Upper lobe of left lung (tissue), 6 donors: ENCODE measurements around the gene AMY2A. TPM values are rescaled to one million over a fixed set of nuclear protein-coding genes. Genes with fewer than 3 reads are reported as not detected.
"Not testable (repeated sequence)": the region's sequence is repeated elsewhere in the genome, so short reads cannot be mapped to it uniquely, and the experiment has no call there.

ENCODE experiments used
- ATAC-seq, 2 donors: fragments of 200-7000 bp; cut with Tn5 transposase; one replicate each; pipeline ENCODE4 v1.9.1; 2022; ENCODE audit warnings: mild to moderate bottlenecking in 2 of 2, moderate library complexity in 2 of 2; ENCODE audit not compliant: low FRiP score in 2 of 2
- DNase-seq, 2 donors: peaks; one replicate each; pipeline ENCODE4 v3.0.0-alpha.2; 2019 to 2020
- H3K27ac ChIP-seq, 4 donors: fragments of 200-600 bp; sonication (generic); one replicate each; pipeline ENCODE4 v1.5.1; 2016 to 2019
- H3K27me3 ChIP-seq, 4 donors: fragments of 200-600 bp; sonication (generic); one replicate each; pipeline ENCODE4 v1.5.1; 2017 to 2019
- H3K36me3 ChIP-seq, 4 donors: fragments of 200-600 bp; sonication (generic); one replicate each; pipeline ENCODE4 v1.5.1; 2016 to 2019
- H3K4me1 ChIP-seq, 4 donors: fragments of 200-600 bp; sonication (generic); one replicate each; pipeline ENCODE4 v1.5.1; 2018 to 2019
- H3K4me3 ChIP-seq, 4 donors: fragments of 200-600 bp; sonication (generic); one replicate each; pipeline ENCODE4 v1.5.1; 2017 to 2019; ENCODE audit warnings: mild to moderate bottlenecking in 2 of 4, moderate library complexity in 1 of 4
- H3K9me3 ChIP-seq, 4 donors: fragments of 200-600 bp; sonication (generic); one replicate each; pipeline ENCODE4 v1.5.1; 2018 to 2019
- CTCF ChIP-seq, 6 experiments: fragments of 450-650 bp in 4 of 6; fragments of 200-600 bp in 2 of 6; sonication (generic) in 2 of 6; IDR thresholded peaks; one replicate each; pipeline ENCODE4 v1.5.1; 2016 to 2019; ENCODE audit warnings: antibody characterized with exemption in 6 of 6
- EP300 ChIP-seq, 4 donors: sonication (generic); formaldehyde crosslinking; IDR thresholded peaks; one replicate each; pipeline ENCODE4 v1.5.1; 2017; ENCODE audit warnings: antibody characterized with exemption in 4 of 4, control low read depth in 2 of 4
- POLR2A ChIP-seq, 4 donors: fragments of 450-650 bp; IDR thresholded peaks; one replicate each; pipeline ENCODE4 v1.5.1; 2016 to 2017; ENCODE audit warnings: antibody characterized with exemption in 4 of 4, mild to moderate bottlenecking in 2 of 4
- POLR2AphosphoS5 ChIP-seq, 2 donors: sonication (generic); formaldehyde crosslinking; IDR thresholded peaks; one replicate each; pipeline ENCODE4 v1.5.1; 2017; ENCODE audit warnings: antibody characterized with exemption in 2 of 2
- WGBS, 2 donors: methylation state at CpG; one replicate each; pipeline ENCODE4 v1.1.5; 2017 to 2018; 5-methylcytosine and 5-hydroxymethylcytosine counted together
- total RNA-seq, 6 donors: library from RNA; depleted of rRNA in 4 of 6; stranded (reverse); fragments of >200 nt in 4 of 6; gene quantifications; one replicate each; pipeline versions ENCODE4 v1.1.0 to v1.2.1, GENCODE V29; 2016 to 2021
- donor health status: DM: no; HTN: no; CAD: no; lungs with moderate emphysema.
- donor health status: DM: no; HTN: yes; CAD: no; lungs with severe emphysema.

Gene AMY2A
- 1 to 10 TPM in 1 of 6 donors, under 1 TPM in 2, not detected in 3; 0.29 to 1.8 (median 0.77) TPM for total RNA-seq

GRCh38 chr1:103616994-103617477, at the start of gene AMY2A:
AMY2A (plus strand) TSS chr1:103617427; CDS start chr1:103617441, 14 bp downstream.
- 91% methylated on average over 3 of the region's 3 CpGs for WGBS, 2 donors
- not testable (repeated sequence) for H3K27me3 ChIP-seq, H3K4me3 ChIP-seq, ATAC-seq, H3K9me3 ChIP-seq, H3K36me3 ChIP-seq, DNase-seq, H3K4me1 ChIP-seq, H3K27ac ChIP-seq

GRCh38 chr1:103569493-103569892, 47.7 kb upstream of the AMY2A start:
- Histone ChIP-seq H3K9me3 (no peaks in the 10 kb centered on the region), H3K27me3 (no peaks in the 10 kb centered on the region), H3K27ac (no peak overlapping the region), H3K36me3 (peaks cover 0 to 19% (median 5%) of the 10 kb centered on the region in 4 donors), H3K4me3 (no peak overlapping the region), H3K4me1 (no peaks in the 10 kb centered on the region)
- 96 to 100% methylated on average over 2 to 7 of the region's 7 CpGs for WGBS, 2 donors
- ATAC-seq, result no peak
- TF ChIP-seq CTCF (IDR thresholded peaks at IDR 0.05) (no peak), POLR2AphosphoS5 (IDR thresholded peaks at IDR 0.05) (no peak)
- DNase-seq, result peak in 1 of 2 donors; percentile 14

GRCh38 chr1:103571289-103571688, 45.9 kb upstream of the AMY2A start, which contains the start of gene AMY2B:
AMY2B (plus strand) TSS chr1:103571589; CDS start chr1:103571603, 14 bp downstream.
- not testable (repeated sequence) for H3K27me3 ChIP-seq, DNase-seq, H3K4me1 ChIP-seq, H3K9me3 ChIP-seq, ATAC-seq, H3K27ac ChIP-seq, H3K4me3 ChIP-seq
- peaks cover 0 to 23% (median 5%) of the 10 kb centered on the region in 4 donors for H3K36me3 ChIP-seq
- WGBS, 2 donors, result 88 to 92% methylated on average over 2 of the region's 2 CpGs

GRCh38 chr1:103576065-103576464, 41.2 kb upstream of the AMY2A start:
- H3K27me3 ChIP-seq, result no peaks in the 10 kb centered on the region
- peaks cover 0 to 6% (median 0%) of the 10 kb centered on the region in 4 donors for H3K36me3 ChIP-seq
- no peak for ATAC-seq
- no peaks in the 10 kb centered on the region for H3K9me3 ChIP-seq
- no peak overlapping the region for H3K27ac ChIP-seq
- H3K4me3 ChIP-seq, result no peak overlapping the region
- DNase-seq, result no peak
- TF ChIP-seq EP300 (IDR thresholded peaks at IDR 0.05) (no peak), CTCF (IDR thresholded peaks at IDR 0.05) (no peak), POLR2A (IDR thresholded peaks at IDR 0.05) (no peak), POLR2AphosphoS5 (IDR thresholded peaks at IDR 0.05) (no peak)
- no peaks in the 10 kb centered on the region for H3K4me1 ChIP-seq

GRCh38 chr1:103576784-103577183, 40.4 kb upstream of the AMY2A start:
- H3K36me3 ChIP-seq, H3K4me3 ChIP-seq, H3K9me3 ChIP-seq, H3K27me3 ChIP-seq, H3K4me1 ChIP-seq, ATAC-seq, DNase-seq, H3K27ac ChIP-seq: not testable (repeated sequence)
- 93 to 95% methylated on average over 4 to 5 of the region's 5 CpGs for WGBS, 2 donors

- ATAC-seq, result peak in 1 of 2 donors; percentile 49
- no peak overlapping the region for H3K4me3 ChIP-seq
- no peak for DNase-seq
- H3K4me1 ChIP-seq, result no peaks in the 10 kb centered on the region
- H3K36me3 ChIP-seq, result no peaks in the 10 kb centered on the region
- 29 to 30% methylated on average over 1 of the region's 1 CpG for WGBS, 2 donors
- no peak overlapping the region for H3K27ac ChIP-seq
- TF ChIP-seq POLR2A (IDR thresholded peaks at IDR 0.05) (no peak), EP300 (IDR thresholded peaks at IDR 0.05) (no peak), CTCF (IDR thresholded peaks at IDR 0.05) (no peak), POLR2AphosphoS5 (IDR thresholded peaks at IDR 0.05) (no peak)
- no peaks in the 10 kb centered on the region for H3K27me3 ChIP-seq
- H3K9me3 ChIP-seq, result no peaks in the 10 kb centered on the region
Observed at GRCh38 chr1:103582464-103582863, 34.8 kb upstream of the AMY2A start.
